Fibroblast of gingiva (primary cell): ENCODE measurements around the gene DNAH9.
"Not testable (repeated sequence)": the region's sequence is repeated elsewhere in the genome, so short reads cannot be mapped to it uniquely, and the experiment has no call there.

ENCODE experiments used
- DNase-seq: peaks from one replicate; pipeline ENCODE4 v3.0.0-alpha.2; 2011; ENCODE audit warnings: low read depth

The DNAH9 gene

GRCh38 chr17:11916091-11916490 is 317.8 kb downstream of the DNAH9 start:
- no peak for DNase-seq

DNA sequence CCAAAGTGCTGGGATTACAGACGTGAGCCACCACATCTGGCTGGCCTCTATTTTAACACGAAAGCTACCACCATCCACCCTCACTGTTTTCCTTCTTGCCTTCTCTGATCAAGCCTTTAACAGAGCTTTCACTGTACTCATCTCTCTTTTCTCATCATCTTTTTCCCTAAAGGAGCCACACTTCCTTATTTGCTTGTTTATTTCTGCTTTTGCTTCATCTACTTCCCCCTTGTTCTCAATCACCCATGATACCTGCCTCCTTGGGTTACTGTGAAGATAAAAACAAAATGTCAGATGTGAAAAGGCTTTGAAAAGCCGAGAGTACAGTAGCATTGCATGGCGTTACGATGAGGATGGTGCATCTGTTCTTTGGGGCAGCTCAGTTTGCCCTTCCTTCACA is 319.1 kb downstream of the DNAH9 start:
- no peak for DNase-seq

GRCh38 chr17:11921296-11921695 is 323.0 kb downstream of the DNAH9 start:
- no peak for DNase-seq

- DNase-seq = no peak
Measured at GRCh38 chr17:11922638-11923037, 324.4 kb downstream of the DNAH9 start.

DNA sequence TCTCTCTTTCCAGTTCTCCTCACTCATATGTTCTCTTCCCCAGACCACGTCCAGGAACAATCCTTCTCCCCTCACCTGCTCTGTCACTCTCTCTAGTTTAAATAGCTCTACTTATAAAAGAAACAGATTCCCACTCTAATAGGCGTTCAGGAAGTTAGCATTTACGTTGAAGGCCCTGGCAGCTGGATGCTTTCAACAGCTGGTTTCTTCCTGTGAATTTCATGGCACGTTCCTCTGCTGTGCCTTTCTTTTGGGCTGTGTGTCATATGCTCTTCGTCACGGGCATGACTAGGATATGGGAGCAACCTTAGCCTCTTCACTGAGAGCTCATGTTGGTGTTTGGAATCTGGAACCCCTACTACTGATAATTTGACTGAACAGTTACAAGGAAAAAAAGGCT is 325.8 kb downstream of the DNAH9 start:
- no peak for DNase-seq

GRCh38 chr17:11925262-11926021 is 327.2 kb downstream of the DNAH9 start:
- DNase-seq = no peak

GRCh38 chr17:11928436-11928835 is 330.2 kb downstream of the DNAH9 start:
- DNase-seq = no peak

DNA sequence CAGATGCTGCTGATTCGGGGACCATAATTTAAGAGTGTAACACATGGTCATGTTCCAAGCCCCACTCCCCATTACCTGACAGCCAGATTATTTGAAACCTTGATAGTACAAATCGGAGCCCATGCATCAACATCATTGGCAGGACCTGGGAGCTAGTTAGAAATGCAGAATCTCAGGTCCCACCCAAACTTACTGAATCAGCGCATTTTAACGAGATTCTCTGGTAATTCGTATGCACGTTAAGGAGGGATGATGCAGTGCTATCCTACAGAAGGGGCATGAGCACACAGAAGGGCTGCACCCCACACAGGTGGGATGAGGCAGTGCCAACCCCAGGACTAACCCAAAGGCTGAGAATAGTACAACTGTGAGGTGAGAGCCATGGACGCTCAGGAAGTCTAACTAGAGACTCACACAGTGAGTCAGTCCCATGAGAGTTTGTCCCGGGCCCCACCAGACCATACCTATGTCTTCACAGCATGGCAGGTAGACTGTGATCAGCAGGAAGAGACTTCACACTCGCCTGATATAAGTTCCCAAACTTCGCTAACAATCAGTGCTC is 334.1 kb downstream of the DNAH9 start:
- no peak for DNase-seq

DNA sequence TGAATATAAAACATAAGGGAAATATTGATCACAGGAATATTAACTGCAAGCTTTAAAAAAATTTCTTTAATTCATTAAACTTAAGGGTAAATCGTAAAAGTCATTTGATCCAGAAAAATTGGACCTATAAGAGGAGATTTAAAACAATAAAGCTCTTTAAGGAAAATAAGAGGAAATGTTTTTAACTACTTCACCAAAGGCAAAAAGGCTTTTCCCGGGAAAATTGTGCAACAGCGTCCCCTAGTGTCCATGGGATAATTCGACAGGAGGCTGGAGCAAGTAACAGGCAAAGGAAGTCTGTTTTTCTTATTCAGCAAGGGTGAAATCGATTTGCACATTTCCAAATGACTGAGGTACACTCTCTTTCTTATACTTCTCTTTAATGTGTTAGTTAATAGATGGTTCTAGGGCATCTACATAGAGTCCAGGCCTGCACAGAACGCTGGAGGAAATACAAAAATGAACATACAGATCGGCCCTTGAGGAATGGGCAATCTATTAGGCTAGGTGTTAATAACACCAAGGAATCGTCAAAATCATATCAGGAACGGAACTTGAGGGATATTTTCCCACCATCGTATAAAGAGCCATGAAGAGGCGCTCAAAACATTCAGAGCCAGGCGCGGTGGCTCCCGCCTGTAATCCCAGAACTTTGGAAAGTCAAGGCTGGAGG is 337.6 kb downstream of the DNAH9 start:
- no peak for DNase-seq

DNA sequence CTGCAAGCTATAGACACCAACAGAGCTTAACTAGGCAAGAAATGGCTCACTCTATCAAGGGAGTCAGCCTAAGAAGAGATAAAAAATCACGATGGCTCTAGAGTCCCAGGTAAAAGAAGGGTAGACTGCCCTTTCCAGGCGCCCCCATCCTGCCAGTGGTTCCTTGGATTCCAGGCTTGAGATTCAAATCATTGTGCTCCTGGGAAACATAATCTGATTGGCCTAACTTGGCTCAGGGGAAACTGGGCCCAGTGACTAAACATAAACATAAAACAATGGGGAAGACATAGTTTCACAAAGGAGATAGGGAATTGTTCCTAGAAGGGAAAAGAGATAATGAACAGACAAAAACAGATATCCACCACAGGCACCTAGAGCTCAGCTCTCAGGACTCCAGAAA is 342.6 kb downstream of the DNAH9 start:
- DNase-seq = no peak

GRCh38 chr17:11943086-11943485 is 344.8 kb downstream of the DNAH9 start:
- not testable (repeated sequence) for DNase-seq

GRCh38 chr17:11943759-11944347 is 345.6 kb downstream of the DNAH9 start:
- DNase-seq = no peak

GRCh38 chr17:11944587-11944986 is 346.3 kb downstream of the DNAH9 start:
- no peak for DNase-seq

- peak; percentile 10 for DNase-seq
Measured at GRCh38 chr17:11948789-11949188, 350.5 kb downstream of the DNAH9 start.

DNA sequence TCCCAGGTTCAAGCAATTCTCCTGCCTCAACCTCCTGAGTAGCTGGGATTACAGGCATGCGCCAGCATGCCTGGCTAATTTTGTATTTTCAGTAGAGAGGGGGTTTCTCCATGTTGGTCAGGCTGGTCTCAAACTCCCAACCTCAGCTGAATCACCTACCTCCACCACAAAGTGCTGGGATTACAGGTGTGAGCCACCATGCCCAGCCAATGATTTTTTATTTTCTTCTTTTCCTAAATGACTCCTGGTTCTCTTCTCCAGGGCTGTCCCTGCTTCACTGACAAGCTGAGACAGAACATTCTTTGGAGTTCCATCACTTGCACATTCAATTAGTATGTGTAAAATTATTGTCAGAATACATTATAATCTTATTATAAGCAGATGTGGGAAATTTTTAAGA is 351.3 kb downstream of the DNAH9 start:
- DNase-seq = not testable (repeated sequence)

DNA sequence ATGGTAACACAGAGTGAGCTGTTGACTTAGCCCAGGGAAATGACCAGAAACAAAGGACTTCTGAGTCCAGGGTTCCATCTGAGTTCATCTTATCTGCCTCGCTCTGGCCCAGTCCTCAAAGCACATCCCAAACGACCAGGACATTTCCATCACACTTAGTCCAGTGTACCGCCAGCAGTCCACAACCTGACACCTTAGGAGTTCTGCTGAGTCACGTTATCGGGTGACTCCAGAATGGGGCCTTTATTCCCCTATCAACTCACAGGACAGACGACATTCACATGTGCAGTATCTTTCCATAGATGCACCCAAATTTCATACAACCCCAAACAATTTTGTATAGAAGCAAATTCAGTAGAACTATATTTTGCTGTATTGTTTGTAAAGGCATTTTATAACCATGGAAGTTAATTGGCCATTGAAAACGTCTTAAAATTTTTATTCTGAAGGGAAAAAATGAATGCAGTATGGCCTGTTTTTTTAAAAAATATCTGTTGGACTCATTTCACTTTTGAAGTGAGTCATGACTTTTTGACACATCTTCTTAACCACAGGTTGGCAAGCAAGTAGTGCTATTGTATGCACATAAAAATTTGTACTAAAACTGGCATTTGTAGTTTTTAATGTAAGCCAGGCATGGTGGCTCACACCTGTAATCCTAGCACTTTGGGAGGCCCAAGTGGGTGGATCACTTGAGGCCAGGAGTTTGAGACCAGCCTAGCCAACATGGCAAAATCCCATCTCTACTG is 352.7 kb downstream of the DNAH9 start:
- DNase-seq = no peak

- DNase-seq = no peak
Measured at GRCh38 chr17:11952610-11953009, 354.3 kb downstream of the DNAH9 start.

DNA sequence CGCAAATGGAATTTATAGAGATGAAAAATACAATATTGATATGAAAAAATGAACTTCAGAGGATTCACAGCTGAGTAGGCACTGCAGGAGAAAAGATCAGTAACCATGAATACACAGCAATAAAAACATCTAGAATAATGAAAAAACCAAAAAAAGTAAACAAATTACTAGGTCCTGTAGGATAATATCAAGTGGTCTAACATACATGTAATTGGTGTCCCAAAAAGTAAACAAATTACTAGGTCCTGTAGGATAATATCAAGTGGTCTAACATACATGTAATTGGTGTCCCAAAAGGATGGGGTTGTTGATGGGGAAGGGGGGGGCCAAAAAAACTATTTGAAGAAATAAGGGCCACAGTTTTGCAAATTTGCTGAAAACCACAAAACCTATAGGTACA is 355.7 kb downstream of the DNAH9 start:
- no peak for DNase-seq

DNA sequence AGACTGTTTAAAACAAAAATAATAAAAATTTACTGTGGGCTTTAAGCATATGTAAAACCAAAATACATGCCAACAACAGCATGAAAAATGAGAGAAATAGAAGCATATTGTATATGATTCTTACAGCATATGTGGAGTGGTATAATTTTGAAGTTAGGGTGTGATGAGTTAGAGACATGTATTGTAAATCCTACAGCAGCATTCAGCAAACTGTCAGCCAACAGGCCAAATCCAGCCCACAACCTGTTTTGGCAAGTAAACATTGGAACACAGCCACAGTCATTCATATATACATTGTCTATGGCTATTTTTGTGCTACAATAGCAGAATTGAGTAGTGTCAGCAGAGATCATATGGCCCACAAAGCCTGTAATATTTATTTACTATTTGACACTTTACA is 356.7 kb downstream of the DNAH9 start:
- no peak for DNase-seq

DNA sequence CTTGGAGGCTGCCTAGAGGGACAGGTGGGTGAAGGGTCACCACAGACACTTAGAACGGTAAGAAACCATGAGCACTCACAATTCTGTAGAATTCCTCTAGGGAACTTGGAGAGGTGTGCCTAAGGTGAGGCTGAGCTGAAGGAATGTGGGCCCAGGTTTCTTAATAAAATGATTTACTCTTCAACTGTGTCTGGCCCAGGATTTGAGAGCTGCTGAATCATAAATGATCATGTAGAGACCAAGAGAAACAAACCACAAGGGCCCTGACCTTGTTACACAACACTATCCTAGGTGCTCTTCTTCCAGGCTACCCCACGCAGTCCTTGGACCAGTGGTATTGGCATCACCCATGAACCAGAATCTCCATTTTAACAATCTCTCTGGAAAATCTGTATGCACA is 371.3 kb downstream of the DNAH9 start:
- DNase-seq = no peak

DNA sequence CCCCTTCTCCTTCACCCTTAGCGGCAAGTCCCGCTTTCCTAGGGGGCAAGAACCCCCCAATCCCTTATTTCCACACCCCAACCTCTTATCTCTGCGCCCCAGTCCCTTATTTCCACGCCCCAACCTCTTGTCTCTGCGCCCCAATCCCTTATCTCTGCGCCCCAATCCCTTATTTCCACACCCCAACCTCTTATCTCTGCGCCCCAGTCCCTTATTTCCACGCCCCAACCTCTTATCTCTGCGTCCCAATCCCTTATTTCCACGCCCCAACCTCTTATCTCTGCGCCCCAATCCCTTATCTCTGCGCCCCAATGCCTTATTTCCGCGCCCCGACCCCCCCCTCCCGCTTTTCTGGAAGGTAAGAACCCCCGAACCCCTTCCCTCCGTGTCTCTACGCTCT is 374.5 kb downstream of the DNAH9 start:
- not testable (repeated sequence) for DNase-seq

GRCh38 chr17:11979795-11980194 is 381.5 kb downstream of the DNAH9 start:
- DNase-seq = no peak
